Skeletal muscle satellite cell (primary cell): Measurements from ENCODE around the gene ZSWIM5.
A peak's percentile ranks its signal among the peaks of the same experiment; 100 is the strongest.
"Not testable (repeated sequence)": the region's sequence is repeated elsewhere in the genome, so short reads cannot be mapped to it uniquely, and the experiment has no call there.

Experiments used
- H3K27me3 ChIP-seq: 2 replicates; pipeline ENCODE4 v1.7.0; 2013; ENCODE audit warnings: low read length; ENCODE audit not compliant: control insufficient read depth, insufficient read depth
- H3K36me3 ChIP-seq: 2 replicates; pipeline ENCODE4 v1.7.0; 2013; ENCODE audit warnings: mild to moderate bottlenecking, control low read depth, low read length; ENCODE audit not compliant: insufficient read depth
- H3K4me1 ChIP-seq: 2 replicates; pipeline ENCODE4 v1.7.0; 2013; ENCODE audit warnings: low read length; ENCODE audit not compliant: control insufficient read depth, insufficient read depth
- H3K4me2 ChIP-seq: 2 replicates; pipeline ENCODE4 v1.7.0; 2013; ENCODE audit warnings: mild to moderate bottlenecking, low read length
- H3K4me3 ChIP-seq: 2 replicates; pipeline ENCODE4 v1.7.0; 2013; ENCODE audit warnings: low read length
- H3K9ac ChIP-seq: 2 replicates; pipeline ENCODE4 v1.7.0; 2013; ENCODE audit warnings: mild to moderate bottlenecking, low read depth, low read length, moderate library complexity
- H3K9me3 ChIP-seq: replicated peaks from 2 replicates; pipeline ENCODE4 v1.7.0; 2013; ENCODE audit warnings: mild to moderate bottlenecking, control low read depth, low read length

ZSWIM5 gene

DNA sequence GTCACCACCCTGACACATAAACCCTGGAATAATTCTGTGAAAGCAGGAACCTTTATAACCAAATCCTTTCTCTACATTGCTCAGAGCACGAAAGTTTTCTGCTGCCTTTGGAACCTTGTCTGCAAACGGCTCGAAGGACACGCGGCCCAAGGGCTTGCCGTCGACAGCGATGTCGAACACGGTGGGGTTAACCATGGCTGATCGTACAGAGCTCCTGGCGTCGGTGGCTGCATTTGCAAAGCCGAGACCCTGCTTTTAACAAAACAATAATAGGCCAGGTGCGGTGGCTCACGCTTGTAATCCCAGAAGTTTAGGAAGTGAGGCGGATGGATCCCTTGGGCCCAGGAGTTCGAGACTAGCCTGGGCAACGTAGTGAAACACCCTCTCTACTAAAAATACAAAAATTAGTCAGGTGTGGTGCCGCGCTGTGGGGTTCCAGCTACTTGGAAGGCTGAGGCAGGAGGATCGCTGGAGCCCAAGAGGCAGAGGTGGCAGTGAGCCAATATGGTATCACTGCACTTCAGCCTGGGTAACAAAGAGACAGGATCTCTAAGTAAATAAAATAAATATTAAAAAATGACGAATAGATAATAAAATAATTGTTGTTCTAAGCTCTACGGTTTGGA, 217.8 kb downstream of the ZSWIM5 start:
- Histone ChIP-seq H3K27me3 (no peaks in the 10 kb centered on the region), H3K4me2 (no peak overlapping the region), H3K36me3 (no peaks in the 10 kb centered on the region), H3K9me3 (no peaks in the 10 kb centered on the region), H3K9ac (no peak overlapping the region), H3K4me1 (peaks cover 12% of the 10 kb centered on the region), H3K4me3 (no peak overlapping the region)

DNA sequence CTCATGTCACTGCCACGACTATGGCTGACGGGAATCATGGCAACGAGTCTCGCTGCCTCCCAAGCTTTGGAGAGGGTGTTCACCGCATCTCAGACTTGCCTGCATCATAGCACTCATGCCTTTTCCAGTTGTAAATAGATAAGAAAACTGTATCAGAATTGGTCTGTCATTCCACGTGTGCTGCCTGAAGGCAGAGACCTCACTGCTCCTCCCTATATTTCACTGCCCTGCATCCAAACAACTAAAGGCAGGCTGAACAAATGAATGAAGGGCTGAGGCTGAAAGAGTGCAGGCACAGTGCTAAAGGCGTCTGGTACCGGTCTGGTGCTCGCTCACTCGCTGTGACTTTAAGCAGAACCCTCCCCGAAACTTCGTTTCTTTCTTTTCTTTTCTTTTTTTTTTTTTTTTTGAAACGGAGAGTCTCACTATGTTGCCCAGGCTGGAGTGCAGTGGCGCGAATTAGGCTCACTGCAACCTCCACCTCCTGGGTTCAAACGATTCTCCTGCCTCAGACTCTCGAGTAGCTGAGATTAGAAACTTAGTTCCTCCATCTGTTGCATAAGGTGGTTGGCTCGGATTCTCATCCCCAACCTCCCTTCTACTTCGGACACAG, 220.6 kb downstream of the ZSWIM5 start:
- Histone ChIP-seq H3K27me3 (no peaks in the 10 kb centered on the region), H3K4me2 (peak overlapping the region; percentile 97), H3K4me3 (peak overlapping the region; percentile 93), H3K4me1 (peaks cover 12% of the 10 kb centered on the region), H3K36me3 (peaks cover 4% of the 10 kb centered on the region), H3K9ac (peak overlapping the region; percentile 82), H3K9me3 (no peaks in the 10 kb centered on the region)

DNA sequence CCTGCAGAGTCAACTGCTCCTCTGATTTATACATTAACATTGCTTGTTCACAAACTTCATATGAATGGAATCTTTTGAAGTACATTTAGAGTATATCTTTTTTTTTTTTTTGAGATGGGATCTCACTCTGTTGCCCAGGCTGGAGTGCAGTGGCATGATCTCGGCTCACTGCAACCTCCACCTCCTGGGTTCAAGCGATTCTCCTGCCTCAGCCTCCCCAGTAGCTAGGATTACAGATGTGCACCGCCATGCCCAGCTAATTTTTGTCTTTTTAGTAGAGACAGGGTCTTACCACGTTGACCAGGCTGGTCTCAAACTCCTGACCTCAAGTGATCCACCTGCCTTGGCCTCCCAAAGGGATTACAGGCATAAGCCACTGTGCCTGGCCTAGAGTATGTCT, 229.0 kb downstream of the ZSWIM5 start:
- not testable (repeated sequence) for H3K9me3 ChIP-seq, H3K4me3 ChIP-seq, H3K4me2 ChIP-seq, H3K9ac ChIP-seq, H3K27me3 ChIP-seq, H3K4me1 ChIP-seq
- H3K36me3 ChIP-seq = peaks cover 48% of the 10 kb centered on the region

DNA sequence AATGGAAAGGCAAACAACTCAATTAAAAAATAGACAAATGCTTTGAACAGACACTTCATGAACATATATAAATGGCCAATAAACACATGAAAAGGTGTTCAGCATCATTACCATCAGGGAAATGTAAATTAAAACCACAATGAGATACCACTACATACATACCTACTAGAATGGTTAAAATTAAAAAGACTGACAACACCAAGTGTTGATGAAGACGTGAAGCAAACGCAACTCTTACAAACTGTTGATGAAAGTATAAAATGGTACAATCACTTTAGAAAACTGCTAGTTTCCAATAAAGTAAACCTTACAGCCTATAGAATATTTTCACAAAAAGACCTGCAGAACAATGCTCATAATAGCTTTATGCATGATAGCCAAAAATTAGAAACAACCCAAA, 230.2 kb downstream of the ZSWIM5 start:
- H3K36me3 ChIP-seq = peaks cover 51% of the 10 kb centered on the region

DNA sequence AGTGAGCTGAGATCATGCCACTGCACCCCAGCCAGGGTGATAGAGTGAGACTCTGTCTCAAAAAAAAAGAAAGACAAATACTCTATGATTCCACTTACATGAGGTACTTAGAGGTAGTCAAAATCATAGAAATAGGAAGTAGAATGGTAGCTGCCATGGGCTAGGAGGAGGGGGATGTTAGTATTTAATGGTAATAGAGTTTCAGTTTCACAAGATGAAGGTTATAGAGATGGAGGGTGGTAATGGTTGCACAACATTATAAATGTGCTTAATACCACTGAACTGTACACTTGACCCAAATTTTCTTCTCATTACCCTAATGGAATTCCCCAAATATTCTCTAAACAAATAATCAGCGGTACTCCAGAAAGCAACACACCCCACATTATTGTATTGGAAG, 232.8 kb downstream of the ZSWIM5 start:
- Histone ChIP-seq H3K36me3 (peaks cover 40% of the 10 kb centered on the region), H3K4me1 (peaks cover 11% of the 10 kb centered on the region), H3K27me3 (no peaks in the 10 kb centered on the region), H3K4me3 (no peak overlapping the region), H3K9ac (no peak overlapping the region), H3K9me3 (no peaks in the 10 kb centered on the region), H3K4me2 (no peak overlapping the region)

More for the DNA sequence above, 230.2 kb downstream of the ZSWIM5 start:
- Histone ChIP-seq H3K4me1 (no peaks in the 10 kb centered on the region), H3K9ac (no peak overlapping the region), H3K4me2 (no peak overlapping the region), H3K27me3 (no peaks in the 10 kb centered on the region), H3K9me3 (no peaks in the 10 kb centered on the region), H3K4me3 (no peak overlapping the region)

DNA sequence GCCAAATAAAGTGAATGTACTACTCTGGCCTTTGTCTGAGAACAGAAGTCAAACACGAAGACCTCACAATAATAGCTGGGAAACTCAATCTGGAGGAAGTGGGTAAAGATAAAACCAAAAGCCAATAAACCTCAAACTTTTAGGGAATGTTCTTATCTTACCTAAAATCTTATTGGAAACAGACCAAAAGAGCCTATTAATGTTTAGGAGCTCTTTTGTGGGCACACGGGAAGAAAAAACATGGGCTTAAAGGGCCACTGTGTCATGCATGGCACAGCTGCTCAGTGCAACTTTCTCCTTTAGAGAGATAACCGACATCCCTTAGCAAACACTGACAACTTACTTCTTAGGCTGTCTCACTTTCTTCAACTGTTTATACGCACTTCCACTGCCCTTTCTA, 236.1 kb downstream of the ZSWIM5 start:
- Histone ChIP-seq H3K36me3 (peaks cover 12% of the 10 kb centered on the region), H3K9ac (no peak overlapping the region), H3K27me3 (no peaks in the 10 kb centered on the region), H3K4me2 (no peak overlapping the region), H3K9me3 (no peaks in the 10 kb centered on the region), H3K4me3 (no peak overlapping the region), H3K4me1 (peaks cover 18% of the 10 kb centered on the region)
